BJ (cell line): ENCODE results near the gene USP6NL. TPM values are rescaled to one million over a fixed set of nuclear protein-coding genes. Genes with fewer than 3 reads are reported as not detected.

Source experiments
- CTCF ChIA-PET: fragments of 350-600 bp; formaldehyde crosslinking; extraction: SDS; loops from one replicate; lab custom pipeline; 2021; ENCODE audit warnings: antibody characterized with exemption, inconsistent platforms; lab: Yijun Ruan, JAX
- POLR2A ChIA-PET: fragments of 300-600 bp; sonication (Branson Sonifier 250); formaldehyde crosslinking; extraction: SDS; loops from one replicate; lab custom pipeline; 2021; ENCODE audit warnings: antibody characterized with exemption; lab: Charles Lee
- DNase-seq: peaks from one replicate; pipeline ENCODE4 v3.0.0-alpha.2; 2011; ENCODE audit warnings: low read depth
- H3K27me3 ChIP-seq: 2 replicates; pipeline ENCODE4 v1.6.0; 2011; ENCODE audit warnings: low read length; ENCODE audit not compliant: control insufficient read depth, insufficient read depth
- H3K36me3 ChIP-seq: 2 replicates; pipeline ENCODE4 v1.5.1; 2011; ENCODE audit warnings: low read length; ENCODE audit not compliant: control insufficient read depth, insufficient read depth
- H3K4me3 ChIP-seq: 2 replicates; pipeline ENCODE4 v1.5.1; 2011; ENCODE audit warnings: low read depth, mild to moderate bottlenecking, control low read depth, low read length
- CTCF ChIP-seq: IDR thresholded peaks from 2 replicates; pipeline ENCODE4 v1.5.1; 2011; ENCODE audit warnings: low read depth, mild to moderate bottlenecking, control low read depth, inconsistent platforms, low read length, moderate library complexity; ENCODE audit not compliant: insufficient read depth
- polyA plus RNA-seq: library from polyadenylated mRNA; depleted of rRNA; stranded (reverse); fragments of >200 nt; gene quantifications from 2 replicates; pipeline ENCODE4 v1.2.3, GENCODE V29; 2011

USP6NL gene
- polyA plus RNA-seq, 1 experiment = 7.7 TPM

GRCh38 chr10:11446864-11447263 is 164.6 kb downstream of the USP6NL start:
- Histone ChIP-seq H3K27me3 (no peaks in the 10 kb centered on the region), H3K36me3 (no peaks in the 10 kb centered on the region), H3K4me3 (no peak overlapping the region)
- no peak for DNase-seq
- no peak for TF ChIP-seq CTCF
- ChIA-PET POLR2A (no interaction called here), CTCF (no interaction called here)

DNA sequence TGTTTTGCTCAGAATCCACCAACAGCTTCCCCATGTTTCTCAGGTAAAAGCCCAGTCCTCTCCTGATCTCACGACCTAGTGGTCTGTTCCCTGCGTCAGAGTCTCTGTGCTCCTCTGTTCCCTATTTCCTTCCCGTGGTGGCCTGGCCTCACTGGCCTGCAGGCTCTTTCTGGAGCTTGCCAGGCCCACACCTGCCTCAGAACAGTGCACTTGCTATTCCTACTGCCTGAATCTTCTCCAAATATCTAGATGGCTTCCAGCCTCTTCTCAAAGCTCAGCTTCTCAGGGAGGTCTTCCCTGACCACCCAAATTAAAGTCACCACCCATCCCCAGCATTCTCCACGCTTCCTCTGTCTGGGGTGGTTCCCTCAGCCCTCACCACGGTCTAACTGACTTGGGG is 165.3 kb downstream of the USP6NL start:
- POLR2A ChIA-PET = no interaction called here
- TF ChIP-seq CTCF = no peak
- CTCF ChIA-PET = no interaction called here
- Histone ChIP-seq H3K27me3 (no peaks in the 10 kb centered on the region), H3K36me3 (no peaks in the 10 kb centered on the region), H3K4me3 (no peak overlapping the region)
- DNase-seq = no peak

GRCh38 chr10:11444531-11445228 is 166.8 kb downstream of the USP6NL start:
- no peaks in the 10 kb centered on the region; the same call in 1 of the 2 replicates for H3K27me3 ChIP-seq
- H3K36me3 ChIP-seq = no peaks in the 10 kb centered on the region
- ChIA-PET CTCF (interaction anchor here (1.2 kb wide), 1 partner anchor 24 kb away, joined by 3 read pairs; no protein-coding TSS in a partner anchor), POLR2A (no interaction called here)
- no peak for DNase-seq
- H3K4me3 ChIP-seq = no peak overlapping the region
- no peak for TF ChIP-seq CTCF

DNA sequence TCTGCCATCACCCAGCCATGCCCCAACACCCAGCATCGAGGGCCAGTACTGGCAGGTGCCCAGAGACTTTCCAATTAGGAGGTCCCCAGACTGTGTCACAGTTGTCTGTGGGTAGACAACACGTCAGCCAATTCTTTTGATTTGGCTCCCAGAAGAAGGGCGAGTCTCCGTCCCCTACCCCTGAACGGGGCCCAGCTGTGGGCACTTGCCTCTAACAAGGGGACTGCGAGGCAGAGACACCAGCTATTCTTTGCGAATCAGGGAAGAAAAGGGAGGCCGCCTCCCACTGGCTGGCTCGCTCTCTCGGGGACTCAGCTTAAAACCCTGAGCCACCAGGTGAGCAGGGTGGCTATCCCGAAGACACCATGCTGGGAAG is 167.3 kb downstream of the USP6NL start:
- Histone ChIP-seq H3K36me3 (no peaks in the 10 kb centered on the region), H3K4me3 (no peak overlapping the region), H3K27me3 (no peaks in the 10 kb centered on the region; the same call in 1 of the 2 replicates)
- ChIA-PET POLR2A (no interaction called here), CTCF (interaction anchor here (1.2 kb wide), 1 partner anchor 24 kb away, joined by 3 read pairs; no protein-coding TSS in a partner anchor)
- no peak for DNase-seq
- no peak for TF ChIP-seq CTCF

GRCh38 chr10:11443468-11444154 is 167.8 kb downstream of the USP6NL start:
- no peak for DNase-seq
- ChIA-PET POLR2A (no interaction called here), CTCF (interaction anchor here (1.2 kb wide), 1 partner anchor 23 kb away, joined by 3 read pairs; no protein-coding TSS in a partner anchor)
- Histone ChIP-seq H3K36me3 (no peaks in the 10 kb centered on the region), H3K27me3 (no peaks in the 10 kb centered on the region; the same call in 1 of the 2 replicates), H3K4me3 (no peak overlapping the region)
- TF ChIP-seq CTCF = no peak
